Measurements from ENCODE around the gene TMEM208. TPM values are rescaled to one million over a fixed set of nuclear protein-coding genes. Genes with fewer than 3 reads are reported as not detected.

Gene TMEM208
- total and polyA plus RNA-seq, 2 of the 13 experiments (the other 11 are each of a cell fraction or from before 2014, with no cell fraction given) = 58.8 to 72.9 TPM

GRCh38 chr16:67249178-67250044 is 22.5 kb downstream of the TMEM208 start (continued):
- TF ChIP-seq ZNF318 (CRISPR knock-in tag; IDR thresholded peaks at IDR 0.05) = no peak
- TF ChIP-seq ZFP82 (CRISPR knock-in tag; IDR thresholded peaks at IDR 0.05; ENCODE audit: borderline replicate concordance) = peak; percentile 4; the same call in 1 of the 2 replicates
- no peak for TF ChIP-seq ZNF333 (CRISPR knock-in tag; IDR thresholded peaks at IDR 0.05; ENCODE audit: borderline replicate concordance)
- peak; percentile 27; the same call in 1 of the 2 replicates for TF ChIP-seq ZNF607 (CRISPR knock-in tag; IDR thresholded peaks at IDR 0.05; ENCODE audit: borderline replicate concordance)
- peak; percentile 16; the same call in 1 of the 2 replicates for TF ChIP-seq CSRNP1 (CRISPR knock-in tag; IDR thresholded peaks at IDR 0.05)
- peak; percentile 61; the same call in 1 of the 2 replicates for TF ChIP-seq ZNF263 (CRISPR knock-in tag; IDR thresholded peaks at IDR 0.05)
- TF ChIP-seq IRF1 (CRISPR knock-in tag; IDR thresholded peaks at IDR 0.05; ENCODE audit: low read depth) = no peak
- TF ChIP-seq POGK (CRISPR knock-in tag; conservative IDR thresholded peaks at IDR 0.05) = no peak
- 0 out of 2 replicates have a peak, but pooled peaks have one; percentile 10 for TF ChIP-seq TAF1 (CRISPR knock-in tag; IDR thresholded peaks at IDR 0.05)
- TF ChIP-seq ZNF740 (CRISPR knock-in tag; IDR thresholded peaks at IDR 0.05) = no peak
- 0 out of 2 replicates have a peak, but pooled peaks have one; percentile 44 for TF ChIP-seq PHF8 (CRISPR knock-in tag; IDR thresholded peaks at IDR 0.05)
- peak; percentile 45 for TF ChIP-seq ZNF781 (CRISPR knock-in tag; IDR thresholded peaks at IDR 0.05; ENCODE audit: borderline replicate concordance, not compliant biosample characterization)
- TF ChIP-seq PLSCR1 (CRISPR knock-in tag; IDR thresholded peaks at IDR 0.05; ENCODE audit: borderline replicate concordance) = no peak

Data from HepG2 (cell line).